Middle frontal gyrus (tissue), 1 donor: ENCODE results near the gene SULT4A1.
"Not testable (repeated sequence)": the region's sequence is repeated elsewhere in the genome, so short reads cannot be mapped to it uniquely, and the experiment has no call there.

Experiments
- DNase-seq: peaks from one replicate; pipeline ENCODE4 v3.0.0-alpha.2; 2015; ENCODE audit warnings: low spot score; ENCODE audit errors: extremely low spot score

Gene SULT4A1

GRCh38 chr22:43862074-43862881 lies at the start of gene SULT4A1:
Gene SULT4A1, minus strand, starts transcription at chr22:43862513. Its CDS starts 131 bp downstream, at chr22:43862382.
- peak; percentile 6 for DNase-seq

DNA sequence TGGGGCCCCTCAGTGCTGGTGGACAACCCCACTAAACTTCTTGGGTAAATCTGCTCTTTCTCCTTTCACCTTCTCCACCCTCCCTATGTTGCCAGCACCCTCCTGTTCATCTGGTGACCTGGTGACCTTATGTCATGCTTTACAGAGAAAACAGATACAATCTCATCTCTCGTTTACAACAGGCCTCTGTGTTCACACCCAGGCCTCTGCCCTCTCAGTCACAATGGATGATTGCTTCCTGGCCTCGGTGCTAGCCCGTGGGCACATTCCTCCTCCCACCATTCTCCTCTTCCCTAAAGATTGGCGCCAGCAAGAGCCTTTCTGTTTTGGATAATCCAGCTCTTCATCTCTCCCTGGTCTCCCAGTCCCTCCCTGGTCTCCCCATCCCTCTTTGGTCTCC lies 49.0 kb upstream of the SULT4A1 start:
- no peak for DNase-seq

GRCh38 chr22:43910178-43910695 lies 47.9 kb upstream of the SULT4A1 start:
- DNase-seq = no peak

DNA sequence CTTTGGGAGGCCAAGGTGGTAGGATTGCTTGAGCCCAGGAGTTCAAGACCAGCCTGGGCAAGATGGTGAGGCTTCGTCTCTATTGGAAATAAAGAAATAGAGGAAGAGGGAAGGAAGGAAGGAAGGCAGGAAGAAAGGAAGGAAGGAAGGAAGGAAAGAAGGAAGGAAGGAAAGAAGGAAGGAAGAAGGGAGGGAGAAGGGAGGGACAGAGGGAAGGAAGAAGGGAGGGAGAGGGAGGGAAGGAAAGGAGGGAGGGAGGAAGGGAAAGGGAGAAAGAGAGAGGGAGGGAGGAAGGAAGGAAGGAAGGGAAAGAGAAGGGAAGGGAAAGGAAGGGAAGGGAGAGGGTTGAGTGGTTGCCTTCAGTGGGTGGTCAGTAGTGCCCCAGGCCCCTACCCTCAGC lies 47.4 kb upstream of the SULT4A1 start:
- DNase-seq = no peak

DNA sequence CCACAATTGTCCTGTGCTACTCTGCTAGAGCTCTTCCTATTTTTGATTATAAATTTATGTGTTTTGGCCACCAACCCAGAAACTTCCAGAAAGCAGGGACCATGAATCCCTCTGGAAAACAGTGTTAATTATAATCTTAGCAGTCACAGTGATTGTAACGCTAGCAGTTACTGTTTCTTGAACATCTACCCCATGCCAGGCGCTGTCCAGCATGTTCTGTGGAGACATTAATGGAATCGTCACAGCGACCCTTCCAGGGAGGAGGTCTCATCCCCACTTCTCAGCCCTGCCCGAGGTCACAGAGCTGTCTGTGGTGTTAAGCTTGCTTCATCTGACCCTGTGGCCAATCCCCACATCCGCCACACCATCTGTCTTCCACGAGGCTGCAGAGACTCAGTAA lies 43.4 kb upstream of the SULT4A1 start:
- DNase-seq = no peak

GRCh38 chr22:43904412-43904811 lies 42.1 kb upstream of the SULT4A1 start:
- DNase-seq = not testable (repeated sequence)

GRCh38 chr22:43903033-43903432 lies 40.7 kb upstream of the SULT4A1 start:
- not testable (repeated sequence) for DNase-seq

DNA sequence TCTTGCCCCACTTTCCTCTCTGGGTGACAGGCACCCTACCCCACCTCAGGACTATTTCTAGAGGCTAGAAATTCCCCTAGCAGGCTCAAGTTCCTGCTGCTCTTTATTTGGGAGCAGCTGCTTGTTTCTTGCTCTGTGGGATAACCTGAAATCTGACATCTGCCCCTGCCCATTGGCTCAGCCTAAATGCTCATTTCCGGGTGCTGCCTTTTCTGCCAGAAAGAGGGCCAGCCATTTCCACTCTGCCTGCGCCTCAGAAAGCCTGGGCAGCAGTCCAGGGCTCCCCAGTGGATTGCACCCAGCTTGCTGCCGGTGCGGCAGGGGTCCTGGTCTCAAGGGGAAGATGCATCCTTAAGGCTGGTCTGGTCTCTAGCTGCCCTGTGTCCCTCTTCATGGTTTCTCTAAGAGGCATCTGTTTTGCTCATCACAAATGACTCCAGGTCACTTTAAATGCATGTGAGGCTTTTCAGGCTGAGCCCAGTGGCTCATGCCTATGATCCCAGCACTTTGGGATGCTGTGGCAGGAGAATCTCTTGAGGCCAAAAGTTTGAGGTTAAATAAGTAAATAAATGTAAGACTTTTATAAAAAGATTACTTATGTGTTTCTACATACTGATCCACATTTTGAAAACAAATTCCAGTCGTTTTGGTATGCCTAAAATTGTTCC lies 39.8 kb upstream of the SULT4A1 start:
- DNase-seq = no peak

- DNase-seq = no peak
Observed at GRCh38 chr22:43900206-43900605, 37.9 kb upstream of the SULT4A1 start.

GRCh38 chr22:43897751-43898261 lies 35.5 kb upstream of the SULT4A1 start:
- DNase-seq = no peak

GRCh38 chr22:43895986-43896645 lies 33.8 kb upstream of the SULT4A1 start:
- DNase-seq = no peak

DNA sequence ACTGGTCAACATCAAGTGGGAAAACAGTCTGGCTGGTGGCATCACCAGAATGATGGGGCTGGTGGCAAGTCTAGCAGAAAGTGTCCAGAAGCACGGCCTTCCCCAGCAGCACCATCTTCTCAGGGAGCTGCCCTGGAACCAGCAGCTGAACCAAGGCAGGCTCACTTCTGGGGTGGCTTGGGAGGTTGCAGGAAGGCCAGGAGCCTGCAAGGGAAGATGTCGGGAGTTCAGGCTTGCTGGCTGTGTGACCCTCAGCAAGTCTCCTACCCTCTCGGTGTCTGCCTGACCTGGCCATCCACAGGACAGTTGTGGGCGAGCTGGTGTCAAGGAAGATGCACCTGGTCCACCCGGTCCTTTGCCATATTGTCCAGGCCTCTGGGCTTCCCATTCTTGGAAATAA lies 31.8 kb upstream of the SULT4A1 start:
- DNase-seq = no peak

- no peak for DNase-seq
Observed at GRCh38 chr22:43893266-43893665, 31.0 kb upstream of the SULT4A1 start.

- no peak for DNase-seq
Observed at GRCh38 chr22:43892183-43892894, 30.0 kb upstream of the SULT4A1 start.

DNA sequence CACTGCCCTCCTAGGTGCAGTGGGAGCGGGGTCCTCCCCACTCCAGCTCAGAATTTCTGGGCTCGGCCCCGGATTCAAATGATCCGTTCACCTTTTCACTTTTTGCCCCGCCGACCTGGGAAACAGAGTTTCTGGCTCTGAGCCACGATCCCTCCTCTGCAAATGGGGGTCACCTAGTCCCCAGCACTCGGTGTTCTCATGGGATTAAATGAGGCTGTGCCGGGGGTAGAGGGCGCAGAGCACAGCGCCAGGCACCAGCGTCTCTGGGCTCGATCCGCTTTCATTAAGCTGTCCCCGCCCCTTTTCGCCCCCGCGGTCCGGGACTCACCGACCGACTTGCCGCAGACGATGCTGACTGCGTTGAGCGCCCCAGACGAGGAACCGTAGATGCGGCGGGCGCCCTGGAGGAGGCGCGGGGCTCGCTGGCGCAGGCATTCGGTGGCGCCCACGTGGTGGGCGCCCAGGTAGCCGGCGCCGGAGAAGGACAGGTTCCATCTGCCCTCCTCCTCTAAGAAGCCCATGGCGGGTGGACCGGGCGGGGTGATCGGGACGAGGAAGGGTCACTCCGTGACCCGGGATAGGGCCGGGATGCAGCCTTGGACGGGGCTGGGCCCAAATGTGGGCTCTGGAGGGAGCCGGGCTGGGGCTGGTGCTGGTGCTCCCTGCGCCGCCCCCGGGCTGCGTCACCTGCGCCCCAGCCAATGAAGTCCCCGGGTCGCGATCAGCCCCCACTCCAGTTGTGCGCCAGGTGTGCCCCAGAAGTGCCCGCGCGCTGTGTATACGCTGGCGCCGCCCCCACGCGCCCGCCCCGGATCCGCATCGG lies 29.3 kb upstream of the SULT4A1 start, which contains the start of gene PNPLA5:
Gene PNPLA5 (minus strand): TSS at position 654 of the 823 bp plus-strand sequence. CDS start 133 bp downstream, at position 521.
- no peak for DNase-seq

- no peak for DNase-seq
Observed at GRCh38 chr22:43890901-43891331, 28.6 kb upstream of the SULT4A1 start.

DNA sequence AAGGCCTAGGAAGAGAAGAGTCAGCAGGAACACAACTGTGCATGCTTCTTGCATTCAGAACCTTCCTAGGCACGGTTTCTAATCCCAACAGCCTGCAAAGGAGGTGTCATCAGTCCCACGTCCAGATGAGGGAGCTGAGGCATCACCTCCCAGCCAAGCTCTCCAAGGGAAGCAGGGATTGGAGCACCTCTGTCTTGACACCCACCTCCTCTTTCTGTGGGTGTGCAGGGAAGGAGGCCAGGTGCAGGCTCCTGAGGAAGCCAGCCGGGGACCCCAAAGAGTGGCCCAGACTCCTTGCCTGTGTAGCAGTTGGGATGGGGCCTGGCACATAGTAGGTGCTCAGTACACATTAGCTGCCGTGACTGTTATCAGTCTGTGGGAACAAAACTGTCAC lies 27.5 kb upstream of the SULT4A1 start:
- DNase-seq = no peak

DNA sequence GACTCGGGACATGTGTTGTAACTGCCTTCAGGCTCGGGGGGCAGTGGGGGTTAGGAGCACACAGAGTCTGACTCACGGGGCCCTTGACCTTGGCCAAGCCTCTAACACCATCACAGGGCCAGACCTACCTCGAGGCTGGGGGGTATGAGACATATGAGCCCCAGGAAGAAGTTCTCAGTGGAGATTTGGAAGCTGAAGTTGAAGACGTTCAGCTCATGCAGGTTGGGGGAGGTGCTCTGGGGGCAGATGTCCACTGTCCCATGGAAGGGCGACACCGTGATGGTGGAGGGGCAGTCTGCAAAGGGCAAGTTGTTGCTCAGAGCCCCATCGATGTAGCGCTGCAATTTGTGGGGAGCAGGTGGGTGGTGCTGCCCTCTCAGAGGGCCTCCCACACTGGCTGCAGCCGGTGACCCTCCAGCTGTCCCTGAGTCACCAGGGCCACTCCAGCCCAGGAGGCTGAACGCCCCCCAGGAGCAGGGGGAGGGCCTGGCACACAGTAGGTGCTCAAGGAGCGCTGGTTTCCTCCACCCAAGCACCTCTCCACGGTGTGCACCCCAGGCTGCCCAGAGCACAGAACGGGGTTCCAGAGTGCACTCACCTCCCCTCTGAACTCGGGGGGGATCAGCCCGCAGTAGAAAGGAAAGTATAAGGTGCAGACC lies 27.0 kb upstream of the SULT4A1 start:
- DNase-seq = no peak

DNA sequence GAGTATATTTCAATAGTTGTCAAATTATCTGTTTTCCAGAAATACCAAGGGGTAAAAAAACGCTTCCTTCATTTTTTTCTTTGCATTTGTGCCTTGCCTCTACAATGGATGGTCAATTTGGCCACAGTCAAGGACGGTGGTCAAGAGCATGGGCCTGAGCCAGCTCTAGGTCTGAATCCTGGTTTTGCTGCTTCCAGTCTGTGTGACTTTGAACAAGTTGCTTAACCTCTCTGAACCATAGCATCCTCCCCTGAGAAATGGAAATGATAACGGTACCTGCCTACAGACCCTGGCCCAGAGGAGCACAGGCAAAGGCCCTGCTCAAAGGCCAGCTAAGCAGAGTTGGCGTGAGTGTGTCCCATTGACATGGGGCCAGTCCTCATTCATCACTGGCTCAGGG lies 26.4 kb upstream of the SULT4A1 start:
- no peak for DNase-seq

DNA sequence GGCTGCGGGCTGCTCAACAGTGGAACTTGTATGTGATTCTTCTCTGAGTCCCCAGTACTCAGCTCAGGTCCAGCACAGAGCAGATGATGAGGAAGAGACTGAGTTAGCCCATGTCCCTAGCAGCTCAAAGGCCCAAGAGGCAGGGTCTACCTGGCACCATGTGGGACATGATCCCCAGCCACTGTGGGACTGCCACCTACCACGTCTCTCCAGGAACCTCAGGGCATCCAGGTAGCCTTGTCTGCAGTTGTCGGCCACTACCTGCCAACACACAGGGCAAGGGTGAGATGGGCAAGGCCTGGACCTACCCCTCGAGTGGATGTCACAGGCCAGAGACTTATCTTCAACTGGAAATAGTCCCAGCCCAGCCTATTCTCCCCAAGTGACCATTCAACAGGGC lies 25.1 kb upstream of the SULT4A1 start:
- no peak for DNase-seq
